GM04503 (cell line): ENCODE data around the gene TMLHE.
"Not testable (repeated sequence)": the region's sequence is repeated elsewhere in the genome, so short reads cannot be mapped to it uniquely, and the experiment has no call there.

ENCODE experiments used
- DNase-seq: peaks from one replicate; pipeline ENCODE4 v3.0.0-alpha.2; 2012; ENCODE audit warnings: low read depth

TMLHE gene

DNA sequence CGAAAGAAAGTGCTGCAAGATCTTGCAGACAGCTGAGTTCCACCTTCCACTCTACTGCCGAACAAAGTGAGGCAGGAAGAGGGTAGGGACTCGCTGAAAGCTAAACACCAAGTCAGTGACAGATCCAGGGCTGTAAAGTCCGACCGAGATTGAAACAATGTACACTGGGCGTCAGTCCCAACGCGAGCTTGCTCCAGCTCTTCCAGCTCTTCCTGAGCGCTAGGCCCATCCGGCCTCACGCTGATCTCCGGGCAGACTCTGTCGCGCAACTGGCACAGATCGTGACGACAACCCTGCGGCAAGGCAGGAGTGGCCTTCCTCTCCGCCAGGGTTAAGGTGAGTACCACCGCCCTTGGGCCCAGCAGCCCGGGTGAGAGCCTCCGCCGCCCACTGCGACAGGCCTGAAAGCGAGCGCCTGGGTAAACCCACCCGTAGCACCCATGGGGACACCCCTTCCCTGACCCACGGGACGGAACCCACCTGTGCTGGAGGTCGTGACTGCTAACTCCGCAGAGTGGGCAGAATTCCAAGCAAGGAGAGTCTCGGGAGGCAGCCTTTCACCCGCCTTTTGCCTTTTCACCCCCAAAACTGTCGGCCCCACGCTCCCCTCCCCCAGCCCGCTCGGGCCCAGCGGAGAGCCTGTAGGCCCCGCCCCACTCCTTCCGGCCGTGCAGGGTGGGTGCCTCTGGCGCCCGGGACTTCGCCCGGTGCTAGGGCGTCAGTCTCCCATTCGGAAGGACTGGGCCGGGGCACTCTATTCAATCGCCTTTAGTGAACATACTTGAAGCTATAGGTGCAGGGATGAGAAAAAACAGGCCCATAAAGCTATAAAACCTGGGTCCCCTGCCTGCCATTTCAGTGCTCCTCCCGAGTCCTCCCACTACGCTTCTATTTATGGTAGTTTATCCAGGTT lies at the start of gene TMLHE, which contains the start of gene SPRY3:
Gene TMLHE, minus strand, starts transcription at position 641 of the 913 bp plus-strand sequence. CDS start 67,676 bp downstream, outside the sequence.
Gene SPRY3, plus strand, starts transcription at position 275 of the 913 bp plus-strand sequence.
- DNase-seq: peak; percentile 30

GRCh38 chrX:155662282-155662681 lies 49.5 kb upstream of the TMLHE start:
- no peak for DNase-seq

- no peak for DNase-seq
Measured at GRCh38 chrX:155645180-155645579, 32.4 kb upstream of the TMLHE start.

- DNase-seq: no peak
Measured at GRCh38 chrX:155643240-155643639, 30.5 kb upstream of the TMLHE start.

DNA sequence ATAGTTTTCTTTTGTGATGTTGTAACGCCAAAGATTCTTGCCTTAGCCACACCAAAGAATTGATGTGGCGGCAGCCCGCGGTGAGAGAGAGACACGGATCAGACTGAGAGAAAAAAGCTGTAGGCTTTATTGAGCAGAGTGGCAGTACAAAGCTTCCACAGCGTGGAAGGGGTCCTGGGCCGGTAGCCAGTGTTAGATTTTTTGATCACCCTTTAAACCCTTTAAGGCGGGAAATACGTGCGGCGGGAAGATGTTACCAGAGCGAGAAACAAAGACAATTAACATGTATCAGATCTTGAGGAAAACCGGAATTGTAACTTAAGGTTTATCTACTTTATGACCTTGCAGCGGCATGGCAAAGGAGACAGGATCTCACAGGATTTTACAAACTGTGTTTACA lies 28.6 kb upstream of the TMLHE start:
- DNase-seq: not testable (repeated sequence)

DNA sequence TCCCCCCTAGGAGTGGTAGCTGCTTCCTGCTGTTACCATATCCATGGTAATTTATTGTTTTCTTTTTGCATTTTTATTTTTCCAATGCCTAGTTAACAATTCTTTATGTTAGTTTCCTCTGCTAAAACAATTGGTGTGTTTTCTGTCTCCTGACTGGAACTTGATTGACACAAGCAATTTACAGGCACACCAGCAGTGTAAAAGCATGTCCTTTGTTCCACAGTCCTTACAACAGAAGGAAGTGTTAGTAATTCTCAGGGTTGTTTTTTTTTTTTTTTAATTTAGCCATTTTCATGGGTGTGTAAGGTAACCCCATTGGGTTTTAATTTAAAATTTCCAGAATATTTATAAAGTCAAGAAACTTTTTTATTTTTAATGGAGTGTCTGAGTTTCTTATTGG lies 25.0 kb upstream of the TMLHE start:
- DNase-seq: no peak

DNA sequence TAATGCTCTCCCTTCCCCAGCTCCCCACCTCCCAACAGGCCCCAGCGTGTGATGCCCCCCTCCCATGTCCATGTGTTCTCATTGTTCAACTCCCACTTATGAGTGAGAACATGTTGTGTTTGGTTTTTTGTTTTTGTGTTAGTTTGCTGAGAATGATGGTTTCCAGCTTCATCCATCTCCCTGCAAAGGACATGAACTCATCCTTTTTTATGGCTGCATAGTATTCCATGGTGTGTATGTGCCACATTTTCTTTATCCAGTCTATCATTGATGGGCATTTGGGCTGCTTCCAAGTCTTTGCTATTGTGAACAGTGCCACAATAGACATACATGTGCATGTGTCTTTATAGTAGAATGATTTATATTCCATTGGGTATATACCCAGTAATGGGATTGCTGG lies 22.3 kb upstream of the TMLHE start:
- not testable (repeated sequence) for DNase-seq

- DNase-seq: no peak
Measured at GRCh38 chrX:155632431-155633100, 19.8 kb upstream of the TMLHE start.

- DNase-seq: not testable (repeated sequence)
Measured at GRCh38 chrX:155620110-155620509, 7.4 kb upstream of the TMLHE start.

- DNase-seq: no peak
Measured at GRCh38 chrX:155615938-155616337, 3.2 kb upstream of the TMLHE start.

GRCh38 chrX:155613927-155614559 lies 1.3 kb upstream of the TMLHE start:
- DNase-seq: no peak

DNA sequence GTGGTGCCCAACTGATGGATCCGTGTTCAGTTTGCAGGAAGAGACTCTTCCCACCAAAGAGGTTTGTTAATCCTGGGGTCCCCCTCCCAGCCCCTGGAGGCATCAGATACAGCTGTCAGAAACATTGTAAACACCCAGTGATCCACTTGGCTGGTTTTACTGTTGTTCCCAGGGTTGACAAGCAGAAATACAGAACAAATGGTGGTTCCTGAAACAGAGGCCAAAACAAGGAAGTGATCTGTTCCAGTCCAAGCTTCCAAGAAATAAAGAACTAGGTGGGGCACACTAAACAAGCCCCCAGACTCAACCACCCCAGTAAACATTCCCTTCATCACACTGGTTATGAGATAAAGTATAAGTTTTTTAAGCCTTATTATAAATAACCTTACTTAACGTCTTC lies 1.4 kb downstream of the TMLHE start:
- no peak for DNase-seq

GRCh38 chrX:155592981-155593380 lies 19.8 kb downstream of the TMLHE start:
- DNase-seq: no peak

DNA sequence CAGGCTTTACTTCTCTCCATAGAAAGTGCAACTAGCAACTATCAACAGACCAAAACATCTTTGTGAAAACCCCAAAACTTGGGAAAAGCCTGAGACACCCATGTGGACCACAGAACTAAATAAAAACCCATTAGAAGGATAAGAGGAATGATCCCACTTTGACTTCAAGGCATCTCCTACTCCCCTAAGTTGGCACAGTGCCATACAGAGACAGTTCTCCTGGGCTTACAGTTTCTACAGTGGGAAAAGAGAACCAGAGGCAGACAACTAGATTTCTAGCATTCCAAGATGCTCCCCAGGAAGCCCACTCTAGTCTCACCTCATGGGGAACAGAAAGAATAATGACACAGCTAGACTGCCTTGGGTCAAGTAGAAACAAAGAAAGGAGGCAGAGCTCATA lies 20.4 kb downstream of the TMLHE start:
- no peak for DNase-seq

GRCh38 chrX:155577682-155578081 lies 35.1 kb downstream of the TMLHE start:
- DNase-seq: no peak

- DNase-seq: no peak
Measured at GRCh38 chrX:155563099-155563498, 49.7 kb downstream of the TMLHE start.

DNA sequence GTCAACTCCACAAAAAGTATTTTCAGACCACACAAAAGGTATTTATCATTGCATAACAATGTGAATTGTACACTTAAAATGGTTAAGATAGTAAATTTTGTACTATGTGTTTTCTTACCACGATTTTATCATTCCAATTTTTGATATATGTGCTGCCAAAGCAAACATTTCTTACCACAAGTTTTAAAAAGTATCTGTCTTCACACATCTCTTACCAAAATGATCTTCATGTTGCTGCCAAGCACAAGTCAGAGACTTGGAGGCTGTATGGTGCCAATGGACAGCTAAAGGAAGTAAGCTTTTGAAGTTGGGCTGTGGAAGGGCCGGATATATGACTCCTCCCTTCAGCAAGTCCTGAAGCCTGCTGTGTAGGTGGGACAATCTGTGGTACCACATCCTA lies 67.9 kb downstream of the TMLHE start:
- peak; percentile 19 for DNase-seq

- no peak for DNase-seq
Measured at GRCh38 chrX:155535866-155536265, 76.9 kb downstream of the TMLHE start.

DNA sequence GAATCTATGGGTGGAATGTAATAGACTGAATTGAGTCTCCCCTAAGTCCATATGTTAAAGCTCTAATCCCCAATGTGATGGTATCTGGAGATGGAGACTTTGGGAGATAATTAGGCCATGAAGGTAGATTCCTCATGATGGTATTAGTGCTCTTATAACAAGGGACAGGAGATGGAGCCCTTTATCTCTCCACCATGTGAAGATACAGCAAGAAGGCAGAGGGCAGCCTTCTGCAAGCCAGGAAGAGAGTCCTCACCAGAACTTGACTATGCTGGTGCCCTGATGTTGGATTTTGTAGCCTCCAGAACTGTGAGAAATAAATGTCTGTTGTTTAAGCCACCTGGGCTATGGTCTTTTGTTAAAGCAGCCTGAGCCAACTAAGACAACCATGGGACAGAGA lies 78.0 kb downstream of the TMLHE start:
- no peak for DNase-seq

DNA sequence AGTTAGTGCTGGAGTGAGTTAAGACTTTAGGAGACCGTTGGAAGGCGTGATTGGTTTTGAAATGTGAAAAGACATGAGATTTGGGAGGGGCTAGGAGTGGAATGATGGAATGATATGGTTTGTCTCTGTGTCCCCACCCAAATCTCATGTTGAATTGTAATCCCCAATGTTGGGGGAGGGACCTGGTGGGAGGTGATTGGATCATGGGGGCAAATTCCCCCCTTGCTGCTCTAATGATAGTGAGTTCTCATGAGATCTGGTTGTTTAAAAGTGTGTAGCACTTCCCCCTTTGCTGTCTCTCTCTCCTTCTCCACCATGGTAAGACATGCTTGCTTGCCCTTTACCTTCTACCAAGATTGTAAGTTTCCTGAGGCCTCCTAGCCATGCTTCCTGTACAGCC lies 85.7 kb downstream of the TMLHE start:
- not testable (repeated sequence) for DNase-seq

- DNase-seq: peak; percentile 4
Measured at GRCh38 chrX:155514225-155514624, 98.5 kb downstream of the TMLHE start.

GRCh38 chrX:155505296-155505695 lies 107.5 kb downstream of the TMLHE start:
- no peak for DNase-seq

- DNase-seq: not testable (repeated sequence)
Measured at GRCh38 chrX:155495134-155495533, 117.6 kb downstream of the TMLHE start.
